Measurements from ENCODE around the gene MCAT.

DNA sequence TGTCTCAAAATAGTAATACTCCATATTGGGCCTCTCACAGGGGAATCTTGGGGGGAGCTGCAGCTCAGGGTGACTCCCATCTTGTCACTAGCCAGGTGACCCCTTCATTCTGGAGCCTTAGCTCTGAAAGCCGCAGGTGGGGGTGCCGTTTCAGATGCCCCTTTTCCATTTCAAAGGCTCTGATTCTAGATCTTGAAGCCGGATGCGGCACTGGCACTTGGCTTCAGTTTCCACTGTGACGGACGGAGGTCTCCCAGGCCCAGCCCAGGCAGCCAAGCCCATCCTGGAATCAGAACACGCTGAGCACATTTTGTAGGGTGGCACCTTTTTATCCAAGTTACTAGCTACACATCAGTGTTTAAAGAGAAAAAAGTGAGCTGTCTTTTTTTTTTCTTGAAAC lies 26.3 kb downstream of the MCAT start:
- TF ChIP-seq, protein P1, sequence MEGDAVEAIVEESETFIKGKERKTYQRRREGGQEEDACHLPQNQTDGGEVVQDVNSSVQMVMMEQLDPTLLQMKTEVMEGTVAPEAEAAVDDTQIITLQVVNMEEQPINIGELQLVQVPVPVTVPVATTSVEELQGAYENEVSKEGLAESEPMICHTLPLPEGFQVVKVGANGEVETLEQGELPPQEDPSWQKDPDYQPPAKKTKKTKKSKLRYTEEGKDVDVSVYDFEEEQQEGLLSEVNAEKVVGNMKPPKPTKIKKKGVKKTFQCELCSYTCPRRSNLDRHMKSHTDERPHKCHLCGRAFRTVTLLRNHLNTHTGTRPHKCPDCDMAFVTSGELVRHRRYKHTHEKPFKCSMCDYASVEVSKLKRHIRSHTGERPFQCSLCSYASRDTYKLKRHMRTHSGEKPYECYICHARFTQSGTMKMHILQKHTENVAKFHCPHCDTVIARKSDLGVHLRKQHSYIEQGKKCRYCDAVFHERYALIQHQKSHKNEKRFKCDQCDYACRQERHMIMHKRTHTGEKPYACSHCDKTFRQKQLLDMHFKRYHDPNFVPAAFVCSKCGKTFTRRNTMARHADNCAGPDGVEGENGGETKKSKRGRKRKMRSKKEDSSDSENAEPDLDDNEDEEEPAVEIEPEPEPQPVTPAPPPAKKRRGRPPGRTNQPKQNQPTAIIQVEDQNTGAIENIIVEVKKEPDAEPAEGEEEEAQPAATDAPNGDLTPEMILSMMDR (IDR thresholded peaks at IDR 0.05; ENCODE audit: extremely low read depth in 1 of 2, insufficient read depth in 1 of 2, low read depth in 1 of 2, low read length in 2 of 2): no peak
- no peak for TF ChIP-seq POLR2AphosphoS5 (IDR thresholded peaks at IDR 0.05; ENCODE audit: insufficient read depth, low read depth, low read length)
- TF ChIP-seq, protein P2, sequence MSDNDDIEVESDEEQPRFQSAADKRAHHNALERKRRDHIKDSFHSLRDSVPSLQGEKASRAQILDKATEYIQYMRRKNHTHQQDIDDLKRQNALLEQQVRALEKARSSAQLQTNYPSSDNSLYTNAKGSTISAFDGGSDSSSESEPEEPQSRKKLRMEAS (IDR thresholded peaks at IDR 0.05; ENCODE audit: insufficient read depth, insufficient read length): no peak
- TF ChIP-seq POLR2A (IDR thresholded peaks at IDR 0.05; ENCODE audit: low read depth, low read length): no peak
- no peak for TF ChIP-seq MYC (IDR thresholded peaks at IDR 0.05; ENCODE audit: low read depth, low read length)

Data from endothelial cell of umbilical vein (primary cell).